IPS-NIHi7 (cell line): ENCODE measurements around the gene EFTUD2.

Source experiments
- DNase-seq: peaks from one replicate; pipeline ENCODE4 v3.0.0; 2012; ENCODE audit warnings: mixed read lengths; ENCODE audit errors: extremely low spot score

EFTUD2 gene

DNA sequence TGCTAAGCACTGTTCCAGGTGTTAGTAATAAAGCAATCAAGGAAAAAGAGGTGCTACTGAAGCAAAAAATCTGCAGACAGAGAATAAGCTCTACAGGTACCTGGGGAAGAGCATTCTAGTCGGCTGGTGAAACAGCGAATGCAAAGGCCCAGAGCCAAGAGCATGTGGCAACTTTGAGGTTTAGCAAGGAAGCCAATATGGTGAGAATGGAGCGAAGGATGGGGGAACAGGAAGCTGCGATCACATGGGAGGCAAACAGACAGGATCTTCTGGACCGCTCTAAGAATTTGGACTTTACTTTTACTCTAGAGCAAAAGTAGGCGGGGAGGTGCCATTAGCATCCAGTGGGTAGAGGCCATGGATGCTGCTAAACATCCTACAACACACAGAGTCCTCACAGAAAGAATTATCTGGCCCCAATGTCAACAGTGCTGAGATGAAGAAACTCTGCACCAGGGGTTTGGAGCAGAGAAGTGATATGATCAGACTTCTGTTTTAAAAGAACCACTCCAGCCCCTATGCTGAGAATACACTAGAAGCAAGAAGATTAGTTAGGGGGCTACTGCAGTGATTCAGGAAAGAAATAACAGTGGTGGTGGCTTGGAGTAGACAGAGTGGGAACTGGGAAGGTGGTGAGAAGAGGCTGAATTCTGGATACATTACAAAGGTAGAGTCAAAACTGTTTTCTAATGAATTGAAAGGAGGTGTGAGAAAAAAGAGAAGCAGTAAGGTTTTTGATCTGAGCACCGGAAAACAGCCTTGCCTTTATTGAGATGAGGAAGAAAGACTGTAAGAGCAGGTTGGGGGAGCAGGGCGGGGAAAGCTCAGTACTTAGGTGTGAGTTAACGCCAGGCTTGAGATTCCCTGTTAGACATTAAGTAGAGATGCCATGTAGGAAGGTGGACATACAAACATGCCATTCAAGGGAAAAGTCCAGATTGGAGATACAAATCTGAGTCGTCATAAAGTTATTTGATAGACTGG lies 11.0 kb downstream of the EFTUD2 start:
- no peak for DNase-seq

DNA sequence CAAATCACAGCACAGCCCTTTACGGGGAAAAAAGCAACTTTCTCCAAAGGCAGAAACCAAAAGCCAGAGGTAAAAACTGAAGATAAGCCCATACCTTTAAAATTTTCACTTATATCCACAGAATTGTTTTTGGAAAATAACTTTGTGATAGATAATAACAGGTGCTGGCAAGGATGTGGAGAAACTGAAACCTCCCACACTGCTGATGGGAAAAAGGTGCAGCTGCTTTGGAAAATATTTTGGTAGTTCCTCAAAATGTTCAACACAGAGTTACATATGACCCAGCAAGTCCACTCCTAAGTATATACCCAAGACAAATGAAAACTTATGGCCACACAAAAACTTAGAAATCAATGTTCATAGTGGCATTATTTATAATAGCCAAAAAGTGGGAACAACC lies 12.2 kb downstream of the EFTUD2 start:
- no peak for DNase-seq

DNA sequence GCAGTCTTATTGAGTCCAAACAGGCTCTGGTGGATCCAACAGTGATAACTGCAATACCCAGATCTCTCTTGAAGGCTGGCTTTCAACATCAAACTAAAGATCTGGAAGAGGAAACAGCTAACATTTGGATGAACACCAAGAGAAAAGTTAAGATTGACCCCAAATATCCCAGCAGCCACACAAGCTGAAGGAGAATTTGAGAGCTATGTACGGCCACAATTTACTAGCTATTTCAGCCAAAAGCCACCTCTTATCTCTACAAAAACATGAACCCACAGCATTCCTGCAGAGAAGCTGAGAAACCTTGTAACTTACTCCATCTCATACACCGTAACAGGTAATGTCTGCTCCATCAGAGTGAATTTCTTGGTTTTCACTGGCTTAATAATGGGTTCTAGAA lies 14.3 kb downstream of the EFTUD2 start:
- no peak for DNase-seq

DNA sequence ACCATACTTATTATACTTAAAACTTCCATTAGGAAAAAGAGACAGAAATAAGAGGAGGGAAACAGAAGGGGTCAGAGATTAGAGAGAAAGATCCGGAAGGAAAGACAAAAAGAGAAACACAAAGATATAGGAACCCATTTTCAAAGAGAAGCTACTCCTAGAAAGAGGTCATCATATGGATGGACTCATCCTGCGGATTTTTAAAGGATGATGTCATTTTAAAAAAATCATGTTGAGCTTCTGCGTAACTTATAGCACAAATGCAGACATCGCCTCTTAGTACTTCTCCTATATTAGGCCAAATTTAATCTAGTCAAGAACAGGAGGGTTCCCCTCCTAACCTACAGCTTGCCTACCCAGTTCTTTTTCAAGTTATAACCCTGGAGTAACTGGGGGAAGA lies 18.1 kb downstream of the EFTUD2 start:
- no peak for DNase-seq

DNA sequence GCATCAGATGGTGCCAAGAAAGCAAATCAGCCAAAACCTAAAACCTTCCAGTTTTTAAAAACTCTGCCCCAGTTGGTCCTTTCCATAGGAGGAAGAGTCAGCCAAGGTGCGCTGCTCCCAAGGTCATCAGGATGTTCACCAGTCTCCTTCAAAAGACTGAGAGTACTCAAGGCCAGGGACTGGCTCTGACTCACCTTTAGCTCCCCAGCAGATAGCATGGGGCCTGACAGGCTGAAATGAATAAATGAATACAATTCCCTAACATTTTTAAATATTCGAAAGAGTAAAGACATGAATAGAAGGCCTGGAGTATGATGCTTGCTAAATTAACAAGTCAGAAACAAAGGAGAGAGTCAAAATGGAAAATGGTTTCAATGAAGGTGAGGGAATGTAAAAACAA lies 19.2 kb downstream of the EFTUD2 start:
- no peak for DNase-seq

DNA sequence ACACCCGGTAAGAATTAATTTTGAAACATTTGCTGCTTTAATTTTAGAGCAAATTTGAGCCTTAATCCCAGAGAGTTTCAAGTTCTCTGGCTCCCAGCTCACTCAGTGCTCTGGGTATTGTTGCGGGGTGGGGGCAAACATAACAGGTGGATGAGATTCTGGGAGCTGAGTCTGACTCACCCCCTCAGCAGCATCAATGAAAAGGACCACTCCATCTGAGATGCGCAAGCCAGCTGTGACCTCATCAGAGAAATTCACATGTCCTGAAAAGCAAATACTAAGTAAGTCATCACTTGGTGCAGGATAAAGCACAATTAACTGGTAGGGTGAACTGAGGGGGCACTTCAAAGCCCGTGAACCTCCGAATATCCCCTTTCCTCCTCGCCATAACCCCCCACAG lies 19.9 kb downstream of the EFTUD2 start:
- no peak for DNase-seq

DNA sequence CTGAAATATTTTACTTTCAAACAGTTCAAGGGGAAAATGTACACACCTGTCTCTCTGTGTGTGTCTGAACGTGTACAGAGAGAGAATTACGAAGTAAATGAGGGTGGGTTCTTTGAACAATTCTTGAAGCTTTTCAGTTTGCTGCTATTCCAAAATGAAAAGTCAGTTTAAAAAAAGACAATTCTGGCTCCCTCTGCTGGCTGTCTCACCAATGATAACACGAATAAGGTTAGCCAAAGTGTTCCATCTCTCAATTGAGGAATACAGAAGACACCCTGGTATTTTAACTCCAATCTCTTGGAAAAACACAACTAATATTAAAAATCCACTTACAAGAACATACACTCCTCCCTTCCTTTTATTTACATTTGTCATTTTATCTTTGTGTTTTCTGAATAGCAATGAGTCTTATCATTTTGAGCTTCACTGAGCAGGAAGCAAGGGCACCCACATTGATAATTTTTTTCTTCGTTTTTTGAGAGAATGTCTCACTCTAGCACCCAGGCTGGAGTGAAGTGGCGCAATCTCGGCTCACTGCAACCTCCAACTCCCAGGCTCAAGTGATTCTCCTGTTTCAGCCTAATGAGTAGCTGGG lies 20.5 kb downstream of the EFTUD2 start:
- DNase-seq: peak; percentile 59

DNA sequence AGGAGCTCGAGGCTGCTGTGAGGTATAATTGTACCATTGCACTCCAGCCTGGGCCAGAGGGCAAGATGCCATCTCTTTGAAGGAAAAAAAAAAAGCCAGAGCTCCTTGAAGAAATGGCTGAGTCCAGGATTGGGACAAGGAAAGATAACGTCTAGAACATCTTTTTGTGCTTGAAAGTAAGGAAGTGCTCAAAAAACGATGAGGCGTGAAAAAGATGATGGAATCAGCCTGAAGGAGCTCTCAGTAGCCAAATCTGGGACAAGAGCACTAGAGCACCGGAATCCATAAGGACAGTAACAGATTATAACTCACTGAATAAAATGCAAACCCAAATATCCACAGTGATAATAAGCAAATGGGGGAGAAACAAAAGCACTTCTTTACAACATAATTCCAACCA lies 22.1 kb downstream of the EFTUD2 start:
- DNase-seq: no peak

DNA sequence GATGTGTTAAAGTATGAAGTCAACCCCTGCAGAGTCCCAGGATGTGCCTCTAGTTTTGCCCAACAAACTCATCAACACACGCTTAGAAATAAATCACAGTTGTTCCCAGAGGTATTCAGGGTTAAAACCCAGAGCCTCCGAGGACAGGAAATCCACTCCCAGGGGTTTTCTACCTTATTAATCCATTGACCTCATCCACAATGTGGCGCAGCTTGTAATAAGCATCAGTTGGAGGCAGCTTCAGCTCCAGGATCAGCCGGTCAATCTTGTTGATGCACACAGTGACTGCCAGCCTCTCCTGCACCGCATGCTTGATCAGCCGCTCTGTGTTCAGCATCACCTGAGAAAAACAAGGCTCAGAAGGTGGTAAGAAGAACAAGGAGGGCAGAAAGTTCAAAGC lies 23.5 kb downstream of the EFTUD2 start:
- no peak for DNase-seq

DNA sequence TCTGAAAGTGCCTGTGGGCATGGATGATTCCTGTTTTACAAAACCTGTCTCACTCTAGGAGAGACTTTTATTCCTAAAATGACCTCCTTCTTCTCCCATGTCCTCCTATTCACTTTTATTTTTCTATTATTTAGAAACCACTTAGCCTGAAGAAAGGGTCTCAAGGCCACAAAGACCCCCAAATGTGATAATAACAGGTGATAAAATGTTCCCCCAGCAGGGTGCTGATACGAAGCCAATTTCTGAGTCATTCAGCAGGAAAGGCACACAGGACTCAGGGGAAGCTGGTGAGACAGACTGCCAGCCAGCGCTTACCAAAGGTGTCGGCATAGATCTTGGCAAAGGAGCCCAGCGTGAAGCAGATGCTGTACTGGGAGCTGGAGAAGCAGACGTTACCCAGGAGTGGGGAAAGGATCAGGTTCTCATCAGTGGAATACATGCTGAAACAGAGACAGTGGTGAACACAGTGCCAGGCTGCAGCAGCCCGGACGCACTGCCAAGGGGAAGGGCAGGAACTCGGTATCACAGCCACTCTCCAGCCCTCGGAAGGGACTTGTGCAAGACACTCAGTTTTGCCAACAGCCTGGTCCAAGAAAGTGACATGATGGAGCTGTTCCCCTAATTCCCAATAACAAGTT lies 27.0 kb downstream of the EFTUD2 start:
- DNase-seq: no peak

DNA sequence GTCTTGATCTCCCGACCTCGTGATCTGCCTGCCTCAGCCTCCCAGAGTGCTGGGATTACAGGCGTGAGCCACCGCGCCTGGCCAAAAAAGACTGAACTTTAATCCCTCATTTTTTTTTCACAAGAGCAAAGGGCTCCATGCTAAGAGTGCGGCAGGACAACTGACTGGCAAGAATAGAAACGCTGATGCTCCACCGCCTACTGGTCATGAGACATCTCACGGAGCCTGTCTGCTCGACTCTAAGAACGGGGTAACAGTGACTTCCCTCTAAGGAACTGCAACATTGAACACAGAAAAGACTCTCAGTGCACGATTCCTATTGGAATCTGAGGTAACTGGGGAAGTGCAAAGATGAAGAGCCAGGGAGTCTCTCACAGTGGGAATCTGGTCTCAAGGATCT lies 27.7 kb downstream of the EFTUD2 start:
- no peak for DNase-seq

DNA sequence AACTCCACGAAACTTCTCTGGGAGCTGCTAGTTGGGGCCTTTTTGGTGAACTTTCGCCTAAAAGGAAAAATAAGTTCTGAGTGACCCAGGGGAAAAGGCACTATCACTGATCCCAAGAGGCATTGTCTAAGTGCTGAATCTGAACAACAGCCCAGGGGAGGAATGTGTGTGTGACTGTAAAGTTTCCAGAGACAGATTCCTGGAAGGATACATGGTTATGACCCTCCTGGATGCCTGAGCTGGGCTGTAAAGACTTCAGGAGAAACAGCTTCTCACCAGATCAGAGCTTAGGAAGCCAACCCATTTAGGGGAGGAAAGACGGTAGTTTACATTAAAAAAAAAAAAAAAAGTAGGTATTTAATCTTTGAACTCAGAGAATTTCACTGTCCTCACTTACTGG lies 31.4 kb downstream of the EFTUD2 start:
- DNase-seq: no peak

DNA sequence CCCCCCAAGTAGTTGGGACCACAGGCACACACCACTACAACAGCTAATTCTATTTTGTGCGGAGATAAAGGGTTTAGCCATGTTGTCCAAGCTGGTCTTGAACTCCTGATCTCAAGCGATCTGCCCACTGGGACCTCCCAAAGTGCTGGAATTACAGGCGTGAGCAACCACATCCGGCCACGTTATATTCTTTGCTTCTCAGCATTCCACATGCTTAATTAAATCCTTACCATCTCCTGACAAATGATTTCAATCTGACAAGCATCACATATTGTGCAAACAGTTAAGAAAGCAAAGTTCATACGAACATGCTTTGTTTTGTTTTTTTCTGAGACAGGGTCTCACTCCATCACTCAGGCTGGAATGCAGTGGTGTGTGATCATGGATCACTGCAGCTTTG lies 33.3 kb downstream of the EFTUD2 start:
- DNase-seq: no peak

DNA sequence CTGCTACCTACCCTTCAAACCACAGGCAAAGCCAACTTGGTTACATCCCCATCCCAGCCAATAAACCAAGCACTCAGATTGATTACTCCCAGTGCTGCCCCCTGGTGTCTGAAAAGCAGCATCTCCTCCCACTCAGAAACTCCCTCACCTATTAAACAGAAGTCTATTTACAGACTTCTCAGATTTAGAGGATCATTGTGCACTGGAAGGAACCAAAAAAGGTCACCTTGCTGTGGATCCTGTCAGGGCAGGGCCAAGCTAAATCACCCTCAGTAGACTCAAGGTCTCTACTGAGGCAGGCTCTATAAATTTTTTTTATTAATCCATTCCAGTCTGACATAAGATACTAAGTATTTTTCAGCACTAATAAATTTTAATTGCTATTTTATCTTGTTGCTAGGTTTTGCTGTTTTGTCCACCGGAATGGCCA lies 34.0 kb downstream of the EFTUD2 start:
- peak; percentile 88 for DNase-seq

DNA sequence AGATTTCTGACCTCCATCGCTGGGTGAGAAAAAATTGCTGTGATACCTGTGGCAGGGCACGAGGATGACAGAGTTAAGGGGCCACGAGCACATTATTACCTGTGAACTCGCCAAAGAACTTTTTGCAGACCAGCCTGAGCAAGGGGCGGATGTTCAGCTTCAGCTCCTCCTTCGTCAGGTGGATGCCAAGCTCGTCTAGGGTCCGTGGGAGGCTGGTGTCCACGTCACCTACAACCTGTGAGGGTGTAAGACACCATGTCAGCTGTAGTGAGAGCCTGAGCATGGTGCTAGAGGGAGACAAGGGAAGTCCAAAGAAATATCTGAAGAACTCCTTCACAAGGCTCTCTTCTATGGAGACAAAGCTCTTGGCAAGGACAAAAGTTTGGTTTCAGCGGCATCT lies 34.4 kb downstream of the EFTUD2 start:
- no peak for DNase-seq

DNA sequence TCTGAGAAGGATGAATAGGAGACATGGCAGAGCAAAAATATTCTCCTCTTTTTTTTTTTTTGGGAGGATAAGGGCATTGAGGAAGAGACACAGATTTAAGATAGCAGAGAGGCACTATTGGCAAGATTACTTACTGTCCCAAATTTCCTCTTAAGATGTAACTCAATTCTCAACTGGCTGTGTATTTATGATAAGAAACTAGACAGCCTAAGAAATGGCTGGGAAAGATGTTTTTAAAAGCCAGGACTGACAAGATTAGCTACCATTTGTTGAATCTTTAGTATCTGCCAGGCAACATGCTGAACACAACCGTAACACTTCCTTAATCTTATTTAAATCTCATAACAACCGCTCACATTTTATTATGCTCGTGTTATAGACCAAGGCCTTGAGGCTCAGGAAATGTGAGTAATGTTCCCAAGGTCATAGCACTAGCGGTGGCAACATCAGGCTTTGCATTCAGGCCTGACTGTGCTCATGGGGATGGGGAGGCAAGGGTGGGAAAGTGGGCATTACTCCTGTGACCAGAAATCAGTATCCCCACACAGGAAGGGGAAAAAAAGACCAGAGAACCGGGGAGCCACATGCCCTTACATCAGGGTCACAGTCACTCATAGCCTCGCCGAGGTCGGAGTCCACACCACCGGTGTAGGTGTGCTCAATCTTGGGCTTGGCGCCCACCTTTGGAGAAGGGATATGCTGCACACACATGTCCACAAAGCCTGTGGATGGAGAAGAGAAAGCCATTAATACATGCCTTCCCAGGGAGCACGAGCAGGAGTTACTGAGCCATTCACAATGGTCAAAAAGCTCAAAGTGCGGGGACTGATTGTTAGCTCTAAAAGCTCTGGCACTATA lies 36.0 kb downstream of the EFTUD2 start:
- DNase-seq: no peak

DNA sequence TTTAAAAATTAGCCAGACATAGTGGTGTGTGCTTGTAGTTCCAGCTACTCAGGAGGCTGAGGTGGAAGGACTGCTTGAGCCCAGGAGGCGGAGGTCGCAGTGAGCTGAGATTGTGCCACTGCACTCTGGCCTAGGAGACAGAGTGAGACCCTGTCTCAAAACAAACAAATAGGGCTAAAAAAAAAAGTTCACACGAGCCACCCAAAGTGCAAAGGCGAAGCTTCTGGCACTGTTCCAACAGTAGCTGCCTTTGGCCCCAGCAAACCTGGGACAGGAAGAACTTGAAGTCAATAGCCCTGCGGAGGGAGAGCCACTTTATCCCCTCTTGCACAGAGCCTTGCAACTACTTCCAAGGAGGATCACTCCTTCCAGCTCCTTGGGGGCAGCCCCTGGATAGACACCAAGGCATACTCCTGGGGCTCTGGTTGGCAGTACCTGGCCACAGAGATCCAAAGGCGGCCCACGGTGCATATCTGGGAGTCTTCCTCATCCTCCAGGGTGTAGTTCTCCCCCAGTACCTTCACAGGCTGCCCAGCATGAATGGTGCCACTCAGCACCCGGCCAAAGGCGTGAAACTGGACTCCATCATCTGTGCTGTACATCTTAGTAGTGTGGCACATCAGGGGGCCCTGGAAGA lies 36.8 kb downstream of the EFTUD2 start:
- no peak for DNase-seq

DNA sequence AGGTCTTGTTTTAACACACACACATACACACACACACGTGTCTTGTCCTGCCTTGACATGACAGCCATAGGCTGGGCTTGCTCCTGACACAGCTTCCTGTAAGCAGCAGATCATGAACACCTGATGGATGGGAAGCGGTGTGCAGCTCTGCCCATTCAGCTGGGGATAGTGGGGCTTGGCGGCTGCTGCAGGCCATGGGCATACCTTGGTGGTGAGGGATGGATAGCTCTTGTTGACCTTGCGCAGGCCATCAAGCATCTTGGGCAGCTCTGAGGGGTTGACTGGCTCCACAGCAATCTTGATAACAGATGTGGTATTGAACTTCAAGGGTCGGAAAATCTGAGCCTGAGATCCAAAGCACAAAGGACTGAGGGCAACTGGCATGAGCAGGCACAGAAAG lies 39.5 kb downstream of the EFTUD2 start:
- DNase-seq: no peak

DNA sequence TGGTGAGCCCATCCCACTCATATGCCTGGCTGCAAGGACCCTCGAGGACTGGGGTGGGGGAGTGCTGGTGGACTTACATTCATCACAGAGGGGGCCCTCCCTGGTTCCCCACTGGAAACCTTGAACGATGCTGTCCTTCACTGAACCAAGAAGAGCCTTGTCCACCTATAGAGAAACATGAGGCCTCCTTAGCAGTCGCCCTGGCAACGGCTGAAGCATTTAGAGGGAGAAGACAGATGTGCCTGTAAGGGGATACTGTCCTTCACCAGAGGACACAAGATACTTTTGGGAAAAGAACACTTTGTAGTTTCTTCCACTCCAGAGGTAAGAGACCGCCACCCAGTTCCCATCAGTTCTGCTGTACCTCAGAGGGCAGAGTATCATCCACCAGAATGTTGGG lies 45.1 kb downstream of the EFTUD2 start:
- DNase-seq: no peak

DNA sequence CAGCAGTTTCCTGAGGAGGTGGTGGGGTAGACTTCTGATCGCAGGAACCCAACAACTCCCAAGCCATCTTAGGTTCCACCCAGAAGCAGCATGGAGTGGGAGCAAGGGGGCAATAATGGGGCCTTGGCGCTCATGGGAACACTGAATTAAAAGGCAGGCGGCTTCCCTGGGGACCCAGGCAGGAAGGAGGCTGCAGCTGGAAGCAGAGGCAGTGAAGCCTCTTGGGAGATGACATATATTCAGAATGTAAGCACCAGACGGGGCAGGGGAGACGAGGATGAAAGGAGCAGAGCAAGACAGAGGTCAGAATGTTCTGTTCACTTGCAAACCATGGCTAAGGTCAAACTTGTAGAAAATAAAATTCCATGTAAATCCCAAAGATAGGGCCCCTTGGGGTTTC lies 48.6 kb downstream of the EFTUD2 start:
- no peak for DNase-seq

DNA sequence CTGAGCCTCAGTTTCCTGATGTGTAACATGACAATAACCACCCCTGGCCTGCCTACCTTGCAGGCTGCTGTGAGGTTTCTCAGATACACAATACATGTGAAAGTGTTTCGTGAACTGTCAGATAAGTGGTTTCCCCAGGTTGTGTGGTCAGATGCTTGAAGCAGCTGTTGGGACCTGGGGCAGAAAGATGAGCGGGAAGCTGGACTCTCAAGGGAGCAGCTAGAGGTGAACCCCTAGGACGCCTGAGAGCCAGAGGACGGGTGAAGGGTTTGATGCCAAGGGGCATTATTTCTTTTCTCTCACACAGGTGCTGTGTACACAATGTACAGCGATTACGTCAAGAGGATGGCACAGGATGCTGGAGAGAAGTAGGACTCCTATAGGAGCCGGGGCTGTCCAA lies 49.2 kb downstream of the EFTUD2 start:
- no peak for DNase-seq
